Measurements from ENCODE around the gene WFIKKN1. TPM values are rescaled to one million over a fixed set of nuclear protein-coding genes. Genes with fewer than 3 reads are reported as not detected.
A peak's percentile ranks its signal among the peaks of the same experiment; 100 is the strongest.

The WFIKKN1 gene
- total and polyA plus RNA-seq, 2 of the 13 experiments (the other 11 are each of a cell fraction or from before 2014, with no cell fraction given): 1.7 to 4.9 TPM

DNA sequence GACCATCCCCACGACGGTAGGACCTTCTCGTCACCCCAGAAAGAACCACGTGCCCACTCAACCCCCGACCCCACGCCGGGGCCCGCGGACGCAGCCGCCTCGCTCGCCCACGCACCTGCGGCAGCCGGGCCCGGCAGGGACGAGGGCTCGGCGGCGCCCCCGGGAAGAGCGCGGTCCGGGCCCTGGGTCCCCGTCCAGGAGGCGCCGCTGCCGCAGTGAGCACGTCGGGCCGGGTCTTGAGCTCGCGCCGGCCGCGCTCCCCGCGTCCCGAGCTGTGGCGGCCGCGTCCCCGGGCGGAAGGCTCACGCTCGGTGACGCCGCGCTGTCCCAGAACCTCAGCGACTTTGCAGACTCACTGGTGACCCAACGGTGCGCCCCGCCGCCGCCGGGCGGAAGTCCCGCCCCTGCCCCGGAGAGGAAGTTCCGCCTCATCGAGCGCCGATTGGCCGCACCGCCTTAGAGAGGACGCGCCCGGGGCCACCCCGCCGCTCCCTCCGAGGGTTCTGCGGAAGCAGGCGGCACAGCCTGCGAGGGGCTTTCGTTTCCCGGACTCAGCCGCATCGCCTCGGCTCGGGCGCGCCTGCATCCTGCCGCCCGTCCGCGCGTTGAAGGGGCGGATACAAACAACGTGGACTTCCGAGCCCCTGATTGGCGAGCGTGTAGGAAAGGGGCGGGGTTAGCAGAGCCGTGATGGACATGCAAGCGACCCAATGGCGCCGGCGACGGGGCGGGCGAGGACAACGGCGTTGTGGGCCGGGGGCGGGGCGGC lies 41.7 kb upstream of the WFIKKN1 start (continued):
- no peak; the same call in 1 of the 2 replicates for TF ChIP-seq ZNF331 (CRISPR knock-in tag; IDR thresholded peaks at IDR 0.05)
- TF ChIP-seq, protein P1, sequence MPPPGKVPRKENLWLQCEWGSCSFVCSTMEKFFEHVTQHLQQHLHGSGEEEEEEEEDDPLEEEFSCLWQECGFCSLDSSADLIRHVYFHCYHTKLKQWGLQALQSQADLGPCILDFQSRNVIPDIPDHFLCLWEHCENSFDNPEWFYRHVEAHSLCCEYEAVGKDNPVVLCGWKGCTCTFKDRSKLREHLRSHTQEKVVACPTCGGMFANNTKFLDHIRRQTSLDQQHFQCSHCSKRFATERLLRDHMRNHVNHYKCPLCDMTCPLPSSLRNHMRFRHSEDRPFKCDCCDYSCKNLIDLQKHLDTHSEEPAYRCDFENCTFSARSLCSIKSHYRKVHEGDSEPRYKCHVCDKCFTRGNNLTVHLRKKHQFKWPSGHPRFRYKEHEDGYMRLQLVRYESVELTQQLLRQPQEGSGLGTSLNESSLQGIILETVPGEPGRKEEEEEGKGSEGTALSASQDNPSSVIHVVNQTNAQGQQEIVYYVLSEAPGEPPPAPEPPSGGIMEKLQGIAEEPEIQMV (CRISPR knock-in tag; IDR thresholded peaks at IDR 0.05; ENCODE audit: low read depth): 0 out of 2 replicates have a peak, but pooled peaks have one; percentile 10
- TF ChIP-seq, protein P2, sequence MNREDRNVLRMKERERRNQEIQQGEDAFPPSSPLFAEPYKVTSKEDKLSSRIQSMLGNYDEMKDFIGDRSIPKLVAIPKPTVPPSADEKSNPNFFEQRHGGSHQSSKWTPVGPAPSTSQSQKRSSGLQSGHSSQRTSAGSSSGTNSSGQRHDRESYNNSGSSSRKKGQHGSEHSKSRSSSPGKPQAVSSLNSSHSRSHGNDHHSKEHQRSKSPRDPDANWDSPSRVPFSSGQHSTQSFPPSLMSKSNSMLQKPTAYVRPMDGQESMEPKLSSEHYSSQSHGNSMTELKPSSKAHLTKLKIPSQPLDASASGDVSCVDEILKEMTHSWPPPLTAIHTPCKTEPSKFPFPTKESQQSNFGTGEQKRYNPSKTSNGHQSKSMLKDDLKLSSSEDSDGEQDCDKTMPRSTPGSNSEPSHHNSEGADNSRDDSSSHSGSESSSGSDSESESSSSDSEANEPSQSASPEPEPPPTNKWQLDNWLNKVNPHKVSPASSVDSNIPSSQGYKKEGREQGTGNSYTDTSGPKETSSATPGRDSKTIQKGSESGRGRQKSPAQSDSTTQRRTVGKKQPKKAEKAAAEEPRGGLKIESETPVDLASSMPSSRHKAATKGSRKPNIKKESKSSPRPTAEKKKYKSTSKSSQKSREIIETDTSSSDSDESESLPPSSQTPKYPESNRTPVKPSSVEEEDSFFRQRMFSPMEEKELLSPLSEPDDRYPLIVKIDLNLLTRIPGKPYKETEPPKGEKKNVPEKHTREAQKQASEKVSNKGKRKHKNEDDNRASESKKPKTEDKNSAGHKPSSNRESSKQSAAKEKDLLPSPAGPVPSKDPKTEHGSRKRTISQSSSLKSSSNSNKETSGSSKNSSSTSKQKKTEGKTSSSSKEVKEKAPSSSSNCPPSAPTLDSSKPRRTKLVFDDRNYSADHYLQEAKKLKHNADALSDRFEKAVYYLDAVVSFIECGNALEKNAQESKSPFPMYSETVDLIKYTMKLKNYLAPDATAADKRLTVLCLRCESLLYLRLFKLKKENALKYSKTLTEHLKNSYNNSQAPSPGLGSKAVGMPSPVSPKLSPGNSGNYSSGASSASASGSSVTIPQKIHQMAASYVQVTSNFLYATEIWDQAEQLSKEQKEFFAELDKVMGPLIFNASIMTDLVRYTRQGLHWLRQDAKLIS (CRISPR knock-in tag; IDR thresholded peaks at IDR 0.05): no peak
- no peak for TF ChIP-seq SALL2 (CRISPR knock-in tag; IDR thresholded peaks at IDR 0.05)
- TF ChIP-seq RARA (CRISPR knock-in tag; IDR thresholded peaks at IDR 0.05): no peak
- TF ChIP-seq ZNF235 (CRISPR knock-in tag; IDR thresholded peaks at IDR 0.05; ENCODE audit: borderline replicate concordance): peak; percentile 90; the same call in 1 of the 2 replicates
- TF ChIP-seq RFX1 (IDR thresholded peaks at IDR 0.05): no peak
- TF ChIP-seq GATAD2A (CRISPR knock-in tag; IDR thresholded peaks at IDR 0.05): no peak; the same call in 1 of the 2 replicates
- TF ChIP-seq YY1 (IDR thresholded peaks at IDR 0.05; ENCODE audit: insufficient read depth, insufficient replicate concordance, low read depth, low read length): peak; percentile 2
- TF ChIP-seq ZNF232 (CRISPR knock-in tag; IDR thresholded peaks at IDR 0.05; ENCODE audit: borderline replicate concordance): no peak; the same call in 1 of the 2 replicates
- TF ChIP-seq, protein P3, sequence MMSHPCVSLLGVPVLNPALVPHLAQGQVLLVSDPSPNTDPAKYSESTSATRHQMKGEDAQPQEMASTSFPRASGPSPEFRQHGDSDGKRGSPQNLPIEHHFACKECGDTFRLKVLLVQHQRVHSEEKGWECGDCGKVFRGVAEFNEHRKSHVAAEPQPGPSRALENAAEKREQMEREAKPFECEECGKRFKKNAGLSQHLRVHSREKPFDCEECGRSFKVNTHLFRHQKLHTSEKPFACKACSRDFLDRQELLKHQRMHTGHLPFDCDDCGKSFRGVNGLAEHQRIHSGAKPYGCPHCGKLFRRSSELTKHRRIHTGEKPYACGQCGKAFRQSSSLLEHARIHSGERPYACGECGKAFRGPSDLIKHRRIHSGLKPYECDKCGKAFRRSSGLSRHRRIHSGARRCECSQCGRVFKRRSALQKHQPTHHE (CRISPR knock-in tag; IDR thresholded peaks at IDR 0.05; ENCODE audit: borderline replicate concordance): peak; percentile 61; the same call in 1 of the 2 replicates
- no peak for TF ChIP-seq CBX5 (CRISPR knock-in tag; IDR thresholded peaks at IDR 0.05; ENCODE audit: borderline replicate concordance)
- peak; percentile 35; the same call in 1 of the 2 replicates for TF ChIP-seq HOXA3 (CRISPR knock-in tag; IDR thresholded peaks at IDR 0.05)
- TF ChIP-seq ATM (IDR thresholded peaks at IDR 0.05; ENCODE audit: borderline replicate concordance): no peak
- TF ChIP-seq ZNF761 (CRISPR knock-in tag; conservative IDR thresholded peaks at IDR 0.05): no peak; the same call in 1 of the 2 replicates
- peak; percentile 75; the same call in 1 of the 2 replicates for TF ChIP-seq GTF3A (CRISPR knock-in tag; conservative IDR thresholded peaks at IDR 0.05)
- no peak for TF ChIP-seq ZBTB21 (CRISPR knock-in tag; IDR thresholded peaks at IDR 0.05)
- TF ChIP-seq, protein P4, sequence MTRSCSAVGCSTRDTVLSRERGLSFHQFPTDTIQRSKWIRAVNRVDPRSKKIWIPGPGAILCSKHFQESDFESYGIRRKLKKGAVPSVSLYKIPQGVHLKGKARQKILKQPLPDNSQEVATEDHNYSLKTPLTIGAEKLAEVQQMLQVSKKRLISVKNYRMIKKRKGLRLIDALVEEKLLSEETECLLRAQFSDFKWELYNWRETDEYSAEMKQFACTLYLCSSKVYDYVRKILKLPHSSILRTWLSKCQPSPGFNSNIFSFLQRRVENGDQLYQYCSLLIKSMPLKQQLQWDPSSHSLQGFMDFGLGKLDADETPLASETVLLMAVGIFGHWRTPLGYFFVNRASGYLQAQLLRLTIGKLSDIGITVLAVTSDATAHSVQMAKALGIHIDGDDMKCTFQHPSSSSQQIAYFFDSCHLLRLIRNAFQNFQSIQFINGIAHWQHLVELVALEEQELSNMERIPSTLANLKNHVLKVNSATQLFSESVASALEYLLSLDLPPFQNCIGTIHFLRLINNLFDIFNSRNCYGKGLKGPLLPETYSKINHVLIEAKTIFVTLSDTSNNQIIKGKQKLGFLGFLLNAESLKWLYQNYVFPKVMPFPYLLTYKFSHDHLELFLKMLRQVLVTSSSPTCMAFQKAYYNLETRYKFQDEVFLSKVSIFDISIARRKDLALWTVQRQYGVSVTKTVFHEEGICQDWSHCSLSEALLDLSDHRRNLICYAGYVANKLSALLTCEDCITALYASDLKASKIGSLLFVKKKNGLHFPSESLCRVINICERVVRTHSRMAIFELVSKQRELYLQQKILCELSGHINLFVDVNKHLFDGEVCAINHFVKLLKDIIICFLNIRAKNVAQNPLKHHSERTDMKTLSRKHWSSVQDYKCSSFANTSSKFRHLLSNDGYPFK (CRISPR knock-in tag; IDR thresholded peaks at IDR 0.05; ENCODE audit: borderline replicate concordance): peak; percentile 51; the same call in 1 of the 2 replicates
- TF ChIP-seq ZFP62 (CRISPR knock-in tag; IDR thresholded peaks at IDR 0.05): no peak
